GM18502 (cell line): ENCODE measurements around the gene MEN1.

Experiments used
- ATAC-seq: cut with Tn5 transposase; IDR thresholded peaks from one replicate; pipeline ENCODE4 v1.9.1; 2021; ENCODE audit warnings: mild to moderate bottlenecking; ENCODE audit not compliant: unreplicated experiment, poor library complexity

Gene MEN1

DNA sequence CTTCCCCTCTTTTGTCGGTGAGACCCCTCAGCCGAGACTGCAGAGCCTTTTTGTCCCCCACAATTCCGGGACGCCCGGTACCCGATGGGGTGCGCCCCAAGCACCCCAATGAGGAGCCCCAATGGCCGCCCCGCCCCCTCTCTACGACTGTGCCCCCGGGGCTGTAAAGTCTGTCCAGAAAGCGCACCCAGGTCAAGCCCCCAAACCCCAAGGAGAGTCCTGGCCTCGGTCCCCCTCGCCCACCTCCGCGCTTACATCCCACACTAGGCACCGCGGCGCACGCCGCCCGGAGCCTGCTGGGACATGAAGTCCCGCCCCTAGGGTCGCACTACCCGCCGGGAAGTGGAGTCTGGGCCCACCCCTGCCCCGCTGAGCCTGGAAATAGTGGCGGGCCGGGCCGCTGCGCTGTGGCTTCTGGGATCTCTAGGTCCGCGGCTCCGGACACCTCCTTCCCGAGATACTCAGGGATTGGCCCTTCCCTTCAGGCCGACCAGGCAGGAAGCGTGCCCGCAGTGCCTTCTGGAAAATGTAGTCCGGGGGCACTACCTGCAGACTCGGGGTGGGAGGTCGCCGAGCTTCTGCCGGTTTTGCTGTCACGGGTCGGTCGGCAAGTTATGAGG is at the start of gene MEN1:
TSS of gene MEN1 (minus strand) at position 281 of the 620 bp plus-strand sequence. CDS start 442 bp downstream, outside the sequence.
- peak; percentile 64 for ATAC-seq

DNA sequence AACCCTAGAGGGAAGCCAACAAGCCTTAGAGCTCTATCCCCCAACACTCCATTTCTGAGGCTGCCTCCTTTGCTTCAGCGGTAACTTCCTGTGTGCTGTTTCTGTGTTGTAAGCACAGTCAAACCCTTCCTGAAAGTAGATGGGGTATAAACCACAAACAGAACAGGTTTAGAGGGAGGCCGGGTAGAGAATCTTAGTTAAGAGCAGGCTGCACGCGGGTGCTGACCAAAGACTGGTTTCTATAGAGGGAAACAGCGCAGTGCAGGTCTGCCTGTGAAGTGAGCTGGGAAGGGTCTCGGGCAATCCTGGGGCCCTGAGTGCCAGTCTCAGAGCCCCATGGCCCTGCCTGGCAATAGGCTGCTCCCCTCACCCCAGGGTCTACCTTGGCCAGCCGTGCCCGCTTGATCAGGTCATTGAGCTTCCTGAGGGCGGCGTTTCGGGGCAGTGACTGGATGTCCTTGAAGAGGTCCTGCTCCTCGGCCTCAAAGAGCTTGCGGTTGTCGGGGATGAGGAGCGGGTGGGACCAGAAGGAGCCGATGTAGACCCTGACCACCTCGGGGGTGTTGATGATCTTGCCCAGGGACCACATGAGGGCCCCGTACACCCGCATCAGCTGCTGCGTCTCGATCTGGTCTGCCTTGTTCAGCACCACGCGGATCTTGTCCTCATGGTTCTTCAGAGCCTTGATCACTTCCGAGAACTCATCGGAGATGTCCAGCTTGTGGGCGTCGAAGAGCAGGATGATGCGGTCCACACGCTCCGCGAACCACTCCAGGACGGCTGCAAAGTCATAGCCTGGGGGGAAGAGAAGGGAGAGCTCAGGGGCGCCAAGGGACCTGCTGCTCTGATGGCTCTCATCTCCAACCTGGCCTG is 49.4 kb upstream of the MEN1 start:
- peak; percentile 63 for ATAC-seq

DNA sequence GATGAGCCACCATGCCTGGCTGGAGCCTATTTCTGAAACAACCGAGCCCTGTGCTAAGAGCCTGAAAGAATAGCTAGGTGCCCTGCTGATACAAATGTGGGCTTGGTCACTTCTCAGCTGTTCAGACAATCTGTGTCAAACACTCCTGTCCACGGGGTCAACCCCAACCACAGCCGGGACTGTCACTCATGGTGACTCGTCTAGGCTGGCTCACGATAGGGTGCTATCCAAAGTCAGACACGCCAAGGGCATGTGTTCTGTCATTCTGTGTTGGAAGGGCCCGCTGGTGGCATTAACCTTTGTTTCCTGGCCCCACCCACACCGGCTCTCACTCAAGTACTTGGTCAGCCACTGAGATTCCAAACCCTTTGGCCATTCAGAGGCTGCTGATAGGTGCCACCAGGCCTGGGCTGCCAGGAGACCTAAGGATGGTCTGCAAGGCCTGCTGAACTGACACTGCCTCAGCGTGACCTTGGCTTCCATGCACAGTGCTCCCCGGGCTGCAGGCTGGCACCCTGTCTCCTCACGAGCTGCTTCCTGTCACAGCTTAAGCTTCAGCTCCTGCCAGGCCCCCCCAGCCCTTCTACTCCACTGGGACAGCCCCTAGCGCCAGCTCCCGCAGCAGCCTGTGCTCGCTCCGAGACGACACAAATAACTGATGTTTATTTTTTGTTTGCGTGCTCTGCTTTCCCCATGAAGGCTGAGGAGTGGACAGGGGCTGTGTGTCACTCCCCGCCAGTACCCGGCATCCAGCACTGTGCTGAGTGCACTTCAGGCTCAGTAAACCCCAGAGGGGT is 48.3 kb upstream of the MEN1 start:
- ATAC-seq: no peak

DNA sequence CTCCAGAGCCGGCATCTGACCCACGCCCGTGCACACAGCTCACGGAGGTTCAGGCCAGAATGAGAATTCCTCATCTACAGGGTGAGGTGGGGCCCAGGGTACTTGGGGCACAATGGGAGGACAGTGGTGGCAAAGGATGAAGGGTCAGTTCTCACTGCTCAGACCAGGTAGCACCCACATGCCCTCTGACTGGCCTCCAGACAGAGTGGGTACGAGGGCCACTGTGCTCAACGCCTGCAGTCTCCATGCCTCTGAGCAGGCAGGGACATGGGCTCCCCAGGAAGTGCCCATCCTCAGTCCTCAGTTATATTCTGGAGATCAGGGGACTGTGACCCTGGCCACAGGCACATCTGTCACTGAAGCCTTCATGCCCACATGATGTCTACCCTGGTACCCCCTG is 47.1 kb upstream of the MEN1 start:
- ATAC-seq: no peak

DNA sequence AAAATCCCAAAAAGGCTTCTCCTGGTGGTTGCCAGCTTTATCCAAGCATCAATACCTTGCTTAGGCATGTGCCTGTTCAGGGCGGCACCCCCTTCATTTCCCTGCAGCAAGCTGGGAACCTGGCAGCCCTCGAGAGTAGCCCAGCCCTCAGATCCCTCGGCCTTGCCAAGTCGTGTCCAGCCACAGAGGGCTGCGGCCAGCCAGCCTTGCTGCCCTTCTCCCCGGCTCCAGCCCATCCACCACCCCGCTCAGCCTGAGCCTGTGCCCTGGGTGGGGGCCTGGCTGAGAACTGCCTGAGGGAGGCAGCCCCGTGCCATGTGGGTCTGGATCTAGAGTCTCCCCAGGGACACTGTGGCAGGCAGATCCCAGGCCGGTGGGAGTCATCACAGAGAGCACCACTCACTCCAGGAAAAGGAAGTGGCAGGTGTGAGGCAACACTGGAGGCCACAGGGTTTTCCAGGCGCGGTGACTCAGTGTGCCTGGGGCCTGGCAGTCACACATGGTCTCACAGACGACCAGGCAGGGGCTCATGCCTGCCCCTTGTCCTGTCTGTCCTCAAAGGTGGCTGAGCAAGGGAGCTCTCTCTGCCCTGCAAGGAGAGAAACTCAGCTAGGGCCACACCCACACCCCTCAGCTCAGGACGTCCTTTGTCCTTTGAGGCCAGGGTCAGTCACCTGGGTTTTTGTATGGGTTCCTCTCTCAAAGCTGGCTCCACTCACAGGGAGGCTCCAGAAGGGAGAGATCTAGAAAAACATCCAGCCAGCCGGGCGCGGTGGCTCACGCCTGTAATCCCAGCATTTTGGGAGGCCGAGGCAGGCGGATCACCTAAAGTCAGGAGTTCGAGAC is 46.3 kb upstream of the MEN1 start:
- ATAC-seq: no peak

DNA sequence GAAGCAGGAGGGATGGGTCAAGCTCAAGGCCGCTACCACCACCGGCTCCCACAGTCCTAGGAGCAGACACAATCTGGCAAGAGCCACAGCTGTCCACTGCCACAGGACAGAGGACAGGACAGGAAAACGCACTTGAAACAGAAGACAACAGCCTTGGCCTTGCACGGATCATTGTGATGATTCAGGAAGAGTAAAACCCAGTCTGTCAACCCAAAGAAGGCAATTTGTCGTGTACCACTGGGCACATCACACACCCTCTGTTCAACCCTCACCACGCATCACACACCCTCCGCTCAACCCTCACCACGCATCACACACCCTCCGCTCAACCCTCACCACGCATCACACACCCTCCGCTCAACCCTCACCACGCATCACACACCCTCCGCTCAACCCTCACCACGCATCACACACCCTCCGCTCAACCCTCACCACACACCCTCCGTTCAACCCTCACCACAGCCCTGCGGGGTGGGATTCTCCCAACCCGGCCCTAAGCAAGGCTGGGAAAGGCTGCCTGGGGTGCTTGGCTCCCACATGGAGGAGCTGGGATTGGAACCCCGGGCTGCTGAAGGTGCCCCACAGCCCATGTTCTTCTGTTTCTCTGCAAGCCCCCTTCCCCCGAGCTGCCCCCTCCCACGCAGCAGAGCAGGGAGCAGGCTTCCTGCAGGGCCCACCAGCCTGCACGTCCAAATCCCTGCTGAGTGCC is 45.4 kb upstream of the MEN1 start:
- no peak for ATAC-seq

DNA sequence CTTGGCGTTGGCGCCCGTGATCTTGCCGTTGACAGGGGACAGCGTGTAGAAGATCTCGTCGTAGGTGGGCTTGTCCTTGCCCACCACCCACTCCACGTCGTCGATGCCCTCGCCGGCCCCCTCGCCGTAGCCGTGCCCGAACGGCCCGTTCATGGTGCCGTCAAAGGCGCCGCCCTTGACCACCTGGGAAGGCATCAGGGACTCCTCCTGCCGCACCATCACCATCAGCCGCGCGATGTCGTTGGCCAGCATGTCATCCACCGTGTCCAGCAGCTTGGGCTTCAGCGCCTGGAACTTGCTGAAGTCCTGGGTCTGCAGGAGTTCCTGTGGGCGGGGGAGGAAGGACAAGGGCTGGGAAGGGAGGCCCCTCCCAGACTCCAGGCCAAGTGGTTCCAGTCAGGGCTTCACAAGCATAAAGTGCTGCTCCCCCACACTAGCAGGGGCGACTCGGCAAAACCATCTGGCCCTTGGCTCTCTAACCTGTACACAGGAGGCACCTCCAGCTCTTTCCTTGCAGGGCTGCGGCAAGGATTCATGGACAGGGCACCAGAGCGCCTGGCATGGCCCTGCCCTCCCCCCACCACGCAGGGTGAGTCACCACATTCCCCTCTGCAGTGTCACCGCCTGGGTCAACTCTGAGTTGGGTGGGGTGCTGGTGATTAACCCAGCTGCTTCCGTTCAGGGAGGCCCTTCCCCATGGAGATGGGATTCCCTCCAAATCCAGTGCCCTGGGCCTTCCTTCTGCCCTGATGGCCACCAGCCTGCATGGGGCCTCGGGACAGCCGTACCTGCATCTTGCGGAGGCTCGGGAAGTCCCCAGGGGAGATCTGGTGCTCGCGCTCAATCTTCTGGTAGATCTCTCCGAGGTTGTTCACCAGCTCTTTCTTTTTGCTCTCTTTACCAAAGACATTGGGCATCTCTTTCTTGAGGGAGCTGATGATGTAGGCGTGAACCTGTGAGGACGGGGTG is 44.5 kb upstream of the MEN1 start:
- no peak for ATAC-seq

DNA sequence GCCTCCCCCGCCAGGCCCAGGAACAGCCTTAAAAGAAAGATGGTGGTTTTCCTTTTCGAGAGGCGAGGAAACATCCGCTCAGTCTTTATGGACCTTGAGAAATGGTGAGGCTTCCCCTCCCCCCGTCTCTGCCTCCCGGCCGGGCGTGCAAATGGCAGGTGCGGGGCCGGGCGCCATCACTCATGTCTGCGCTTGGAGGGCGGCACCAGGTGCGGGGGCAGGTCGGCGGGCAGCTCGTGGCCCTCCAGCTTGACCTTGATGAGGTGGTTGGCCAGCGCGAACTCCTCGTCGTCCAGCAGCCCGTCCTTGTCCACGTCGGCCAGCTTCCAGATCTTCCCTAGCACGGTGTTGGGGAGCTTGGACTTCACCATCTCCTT is 43.8 kb upstream of the MEN1 start:
- no peak for ATAC-seq

DNA sequence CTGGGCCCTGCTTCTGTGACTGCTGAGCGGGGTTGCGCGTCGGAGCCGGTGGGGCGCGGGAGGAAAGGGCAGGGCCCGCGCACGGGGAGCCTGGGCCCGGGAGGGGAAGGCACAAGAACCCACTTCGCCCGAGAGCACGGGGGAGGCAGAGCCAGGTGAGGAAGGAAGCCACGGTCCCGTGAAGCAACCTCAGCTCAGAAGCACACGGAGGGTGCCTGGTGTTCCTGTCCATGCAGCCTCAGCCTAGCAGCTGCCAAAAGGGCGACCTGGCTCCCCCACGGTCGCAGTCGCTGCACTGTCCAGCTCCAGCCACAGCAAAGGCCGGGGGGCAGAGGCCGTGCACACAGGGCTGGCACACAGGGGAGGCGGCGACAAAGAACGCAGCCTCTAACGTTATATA is 43.4 kb upstream of the MEN1 start:
- ATAC-seq: no peak

DNA sequence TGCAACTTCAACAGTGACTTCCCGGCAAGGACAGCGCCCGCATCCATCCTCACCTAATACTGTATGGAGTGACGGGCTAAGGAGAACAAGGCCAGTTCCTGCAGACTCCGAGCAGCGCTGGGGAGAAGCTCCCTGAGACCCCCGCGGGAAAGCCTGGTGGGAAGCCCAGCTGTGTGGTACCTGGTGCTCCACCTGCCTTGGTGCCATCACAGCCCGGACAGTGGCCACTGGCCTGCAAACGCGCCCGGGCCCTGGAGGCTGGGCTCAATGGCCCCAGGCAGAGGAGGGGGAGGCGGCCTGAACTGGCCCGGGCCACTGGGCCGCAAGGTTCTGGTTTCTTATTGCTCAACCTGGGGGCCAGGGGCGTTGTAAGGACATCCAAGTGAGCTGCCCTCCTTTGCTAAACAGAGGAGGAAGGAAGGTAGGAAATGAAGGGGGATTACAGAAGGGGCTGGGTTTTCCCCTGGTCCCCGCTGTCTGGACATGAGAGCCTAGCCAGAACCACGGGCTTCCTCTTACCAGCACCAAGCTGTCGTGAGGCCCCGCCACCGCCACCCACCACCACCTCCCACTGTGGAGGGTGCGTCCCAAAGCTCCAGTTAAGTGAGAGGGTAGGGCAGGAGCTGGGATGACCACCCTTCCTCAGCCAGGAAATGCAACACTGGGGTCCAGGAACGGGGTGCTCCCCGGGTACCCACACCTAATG is 42.6 kb upstream of the MEN1 start:
- ATAC-seq: no peak

DNA sequence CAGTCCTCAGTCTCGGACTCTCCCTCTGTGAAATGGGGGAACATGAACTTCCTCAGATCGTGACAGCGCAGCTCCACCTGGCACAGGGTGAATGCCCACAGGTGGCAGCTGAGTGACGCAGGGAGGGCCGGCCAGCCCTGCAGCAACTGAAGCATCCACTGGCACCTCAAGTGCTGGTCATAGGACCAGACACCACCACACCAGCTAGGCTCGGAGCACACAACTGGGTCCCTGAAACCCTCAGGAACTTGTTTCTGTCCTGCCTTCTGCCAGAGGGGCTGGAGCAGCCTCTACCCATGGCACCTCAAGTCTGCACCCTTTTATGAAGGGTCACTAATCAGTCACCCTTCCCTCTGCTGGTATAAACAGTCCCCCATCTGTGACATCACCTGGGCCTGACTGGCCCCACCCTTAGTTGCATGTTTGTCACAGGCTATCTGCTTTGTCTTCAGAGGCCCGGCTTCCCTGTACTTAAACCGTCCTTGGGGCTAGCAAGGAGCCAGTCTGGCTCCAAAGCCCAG is 41.5 kb upstream of the MEN1 start:
- ATAC-seq: peak; percentile 13

DNA sequence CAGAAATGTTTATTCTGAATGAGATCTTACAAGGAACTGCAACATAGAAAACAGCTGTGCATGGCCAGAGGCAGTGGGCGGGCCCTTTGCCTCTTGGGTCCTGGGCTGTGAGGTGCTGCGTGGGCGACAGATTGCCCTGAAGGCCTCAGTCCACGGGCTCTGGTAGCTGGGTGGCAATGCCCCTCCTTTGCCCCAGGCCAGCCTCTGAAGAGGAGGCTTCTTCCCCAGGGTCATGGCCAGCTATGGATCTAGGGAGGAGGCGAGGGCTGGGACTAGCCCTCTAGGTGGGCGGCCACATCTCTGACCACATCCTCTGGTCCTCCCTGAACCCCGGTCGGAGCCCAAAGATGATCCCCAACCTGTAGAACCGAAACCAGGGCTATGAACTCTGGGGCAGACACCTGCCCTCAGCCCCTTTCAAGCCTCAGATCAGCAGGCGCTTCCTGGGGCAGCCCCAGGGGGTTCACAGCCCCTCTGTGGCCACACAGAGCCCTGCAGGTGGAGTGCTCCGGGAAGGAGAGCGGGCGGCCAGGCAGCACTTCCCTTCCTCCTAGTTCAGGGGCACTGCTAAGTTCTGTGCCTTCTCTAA is 40.7 kb upstream of the MEN1 start:
- peak; percentile 56 for ATAC-seq

DNA sequence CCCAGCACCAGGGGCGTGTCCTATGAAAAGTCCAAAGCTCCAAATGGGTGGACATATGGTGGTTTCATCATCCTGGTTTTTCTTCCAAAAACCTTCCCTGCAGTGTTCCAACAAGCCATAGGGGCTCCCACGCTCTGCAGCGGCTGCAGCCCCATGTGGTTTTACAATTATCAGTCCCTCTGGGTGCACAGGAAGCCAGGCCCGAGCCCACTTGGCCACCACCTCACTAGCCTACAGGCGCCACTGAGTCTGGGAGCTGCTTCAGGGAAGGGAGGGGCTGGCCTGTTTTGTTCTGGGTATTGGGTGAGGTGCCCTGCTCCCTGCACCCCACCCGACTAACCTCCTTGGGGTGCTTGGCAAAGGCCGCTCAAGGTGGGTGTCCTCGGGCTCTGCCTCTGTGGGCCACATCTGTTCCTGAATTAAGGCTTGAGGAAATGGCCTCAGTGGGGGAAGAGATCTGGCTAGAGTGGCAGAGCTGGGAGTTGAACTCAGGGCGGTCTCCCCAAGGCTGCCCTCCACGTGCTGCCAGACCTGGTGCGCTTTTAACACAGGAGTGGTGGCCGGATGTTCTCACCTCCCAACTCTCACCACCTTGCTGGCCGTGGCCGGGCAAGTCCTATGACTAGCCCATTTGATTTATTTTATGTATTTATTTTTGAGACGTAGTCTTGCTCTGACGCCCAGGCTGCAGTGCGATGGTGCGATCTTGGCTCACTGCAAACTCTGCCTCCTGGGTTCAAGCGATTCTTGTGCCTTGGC is 39.4 kb upstream of the MEN1 start:
- ATAC-seq: no peak

DNA sequence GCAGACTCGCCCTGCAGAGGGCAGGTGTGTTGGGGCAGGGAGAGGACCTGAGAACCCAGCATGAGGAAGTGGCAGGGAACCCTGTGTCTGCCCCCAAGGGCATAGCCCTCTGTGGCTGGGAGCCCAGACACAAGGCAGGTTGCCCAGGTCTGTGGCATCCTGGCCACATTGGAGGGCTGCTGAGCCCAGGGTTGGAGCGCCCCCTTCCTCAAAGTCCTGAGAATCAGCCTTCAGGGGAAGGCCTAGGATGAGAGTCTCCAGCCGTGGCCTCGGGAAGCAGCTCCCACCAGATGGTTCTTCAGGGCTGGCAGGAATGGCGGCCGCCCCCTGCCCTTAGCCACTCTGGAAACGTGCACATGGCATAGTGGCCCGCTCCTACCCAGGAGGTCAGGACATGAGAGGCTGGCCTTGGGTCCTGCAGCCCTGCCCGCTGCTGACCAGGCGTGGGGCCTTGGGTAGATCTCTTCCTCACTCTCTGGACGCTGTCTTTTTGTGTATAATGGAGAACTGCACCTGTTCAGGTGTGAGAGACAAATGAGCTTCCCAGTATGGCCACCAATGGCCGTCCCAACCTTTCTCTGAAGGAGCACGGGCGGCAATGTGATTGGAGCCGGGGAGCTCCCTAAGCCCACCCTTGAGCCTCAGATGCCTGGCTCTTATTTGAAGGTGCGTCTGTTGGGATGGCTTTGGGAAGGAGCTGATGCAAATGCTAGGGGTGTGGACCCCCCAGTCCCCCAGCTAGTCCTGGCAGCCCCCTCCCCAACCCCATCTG is 38.7 kb upstream of the MEN1 start:
- ATAC-seq: no peak

DNA sequence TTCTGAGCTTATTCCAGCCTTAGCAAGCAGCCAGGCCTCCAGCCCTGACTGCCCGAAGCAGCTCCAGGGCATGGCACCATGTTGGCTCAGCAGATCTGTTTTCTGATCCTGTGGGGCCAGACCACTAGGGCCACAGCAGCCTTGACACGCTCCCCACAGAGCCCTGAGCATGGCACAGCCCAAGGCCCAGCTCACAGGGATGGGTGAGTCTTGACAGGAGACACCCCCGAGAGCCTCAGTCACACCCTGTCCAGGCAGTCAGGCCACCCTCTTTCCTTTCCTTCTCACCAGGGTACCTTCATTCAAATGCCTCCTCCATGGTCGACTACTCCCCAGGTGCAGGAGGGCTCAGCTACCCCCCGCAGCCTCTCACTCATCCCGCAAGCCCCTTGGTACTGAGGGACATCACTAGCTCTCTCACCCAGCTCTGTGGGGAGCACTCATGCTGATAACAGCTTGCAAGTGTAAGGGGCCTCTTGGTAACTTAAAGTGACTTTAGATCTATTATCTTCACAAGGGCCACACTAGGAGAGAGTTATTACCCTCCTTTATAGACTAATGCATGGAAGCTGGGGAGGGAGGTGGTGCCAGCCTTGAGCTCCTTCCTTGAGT is 38.0 kb upstream of the MEN1 start:
- ATAC-seq: no peak
